Spinal cord (tissue), 10 donors: Measurements from ENCODE around the gene KIF26A. TPM values are rescaled to one million over a fixed set of nuclear protein-coding genes. Genes with fewer than 3 reads are reported as not detected.
"Not testable (repeated sequence)": the region's sequence is repeated elsewhere in the genome, so short reads cannot be mapped to it uniquely, and the experiment has no call there.

Source experiments
- DNase-seq, 6 donors: peaks; one replicate each; pipeline versions ENCODE4 v3.0.0 to v3.0.0-alpha.2; 2013 to 2015; ENCODE audit warnings: low spot score in 6 of 6, low read depth in 4 of 6
- H3K27ac ChIP-seq: one replicate; pipeline ENCODE4 v1.5.1; 2013; ENCODE audit warnings: low read depth, low read length, control low read depth
- H3K27me3 ChIP-seq: one replicate; pipeline ENCODE4 v1.6.1; 2013; ENCODE audit warnings: low read length; ENCODE audit not compliant: control insufficient read depth, insufficient read depth
- H3K36me3 ChIP-seq: one replicate; pipeline ENCODE4 v1.6.1; 2013; ENCODE audit warnings: low read length; ENCODE audit not compliant: control insufficient read depth, insufficient read depth
- H3K4me1 ChIP-seq: one replicate; pipeline ENCODE4 v1.6.1; 2013; ENCODE audit warnings: low read length; ENCODE audit not compliant: control insufficient read depth, insufficient read depth
- H3K4me3 ChIP-seq: one replicate; pipeline ENCODE4 v1.5.1; 2013; ENCODE audit warnings: low read depth, low read length, control low read depth
- H3K9me3 ChIP-seq: one replicate; pipeline ENCODE4 v1.6.1; 2013; ENCODE audit warnings: low read length; ENCODE audit not compliant: control insufficient read depth, insufficient read depth
- WGBS: methylation state at CpG from one replicate; pipeline ENCODE4 v1.1.5; 2013; ENCODE audit warnings: missing lambda C conversion rate; ENCODE audit not compliant: insufficient coverage; 5-methylcytosine and 5-hydroxymethylcytosine counted together
- polyA plus RNA-seq, 2 donors: library from polyadenylated mRNA; unstranded; fragments of 120-200 nt; gene quantifications; one replicate each; pipeline ENCODE4 v1.2.1, GENCODE V29; 2013; ENCODE audit not compliant: insufficient read length in 2 of 2
- total RNA-seq, 2 donors: library from RNA; depleted of rRNA in 1 of 2; stranded (reverse); fragments of 120-200 nt in 1 of 2; fragments of >200 nt in 1 of 2; gene quantifications; one replicate each; pipeline versions ENCODE4 v1.2.3 to v1.2.4, GENCODE V29; 2013 to 2014
- donor health status: healthy.

The KIF26A gene
- total and polyA plus RNA-seq, 4 donors: 4.3 to 15.5 (median 10.0) TPM

DNA sequence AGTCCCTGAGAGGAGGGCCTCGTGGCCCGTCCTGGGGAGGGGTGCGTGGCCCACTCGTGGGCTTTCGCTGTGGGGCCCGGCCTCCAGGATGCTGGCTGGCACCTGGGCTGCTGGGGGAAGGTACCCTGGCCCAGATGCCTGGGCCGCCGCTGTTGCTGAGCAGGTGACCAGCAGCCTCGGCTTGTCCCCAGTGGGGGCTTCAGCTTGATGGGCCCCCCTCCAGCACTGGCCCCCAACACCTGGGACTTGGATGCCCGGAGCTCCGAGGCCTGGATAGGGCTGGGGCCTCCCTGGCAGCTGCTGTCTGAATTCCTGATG, 10.8 kb downstream of the KIF26A start:
- 73% methylated on average over 8 of the region's 11 CpGs for WGBS
- H3K36me3 ChIP-seq: peaks cover 23% of the 10 kb centered on the region
- H3K4me1 ChIP-seq: peaks cover 69% of the 10 kb centered on the region
- H3K27me3 ChIP-seq: peaks cover 4% of the 10 kb centered on the region
- DNase-seq: no peak
- no peak overlapping the region for H3K4me3 ChIP-seq
- no peaks in the 10 kb centered on the region for H3K9me3 ChIP-seq
- H3K27ac ChIP-seq: peak overlapping the region; percentile 35

DNA sequence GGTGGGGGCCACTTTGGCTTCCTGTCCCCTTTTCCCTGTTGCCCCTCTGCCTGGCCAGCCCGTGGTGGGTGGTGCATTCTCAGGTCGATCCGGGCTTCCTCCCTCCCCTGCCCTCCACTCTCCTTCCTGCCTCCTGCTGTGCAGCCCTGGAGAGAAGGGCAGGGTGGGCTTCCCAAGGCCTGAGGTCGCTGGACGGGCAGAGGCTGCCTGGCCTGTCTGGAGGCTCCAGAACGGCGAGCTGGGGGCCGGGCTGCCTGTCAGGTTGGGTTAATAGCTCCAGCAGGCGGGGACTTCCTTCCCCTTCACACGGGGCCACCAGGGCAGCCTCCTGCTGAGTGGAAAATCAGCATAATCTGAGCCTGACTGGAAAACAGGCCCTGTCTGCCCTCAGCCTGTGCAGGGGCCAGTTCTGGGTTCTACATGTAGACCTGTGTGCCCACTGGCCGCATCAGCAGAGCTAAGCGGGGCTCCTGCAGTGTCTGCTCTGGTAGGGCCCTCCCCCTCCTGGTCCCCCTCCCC, 11.3 kb downstream of the KIF26A start:
- Histone ChIP-seq H3K4me3 (no peak overlapping the region), H3K4me1 (peaks cover 74% of the 10 kb centered on the region), H3K9me3 (no peaks in the 10 kb centered on the region), H3K27me3 (peaks cover 4% of the 10 kb centered on the region), H3K36me3 (peaks cover 27% of the 10 kb centered on the region), H3K27ac (peak overlapping the region; percentile 35)
- 27% methylated on average over 7 of the region's 12 CpGs for WGBS
- peak in 2 of 6 donors; percentile 31 to 73 for DNase-seq

DNA sequence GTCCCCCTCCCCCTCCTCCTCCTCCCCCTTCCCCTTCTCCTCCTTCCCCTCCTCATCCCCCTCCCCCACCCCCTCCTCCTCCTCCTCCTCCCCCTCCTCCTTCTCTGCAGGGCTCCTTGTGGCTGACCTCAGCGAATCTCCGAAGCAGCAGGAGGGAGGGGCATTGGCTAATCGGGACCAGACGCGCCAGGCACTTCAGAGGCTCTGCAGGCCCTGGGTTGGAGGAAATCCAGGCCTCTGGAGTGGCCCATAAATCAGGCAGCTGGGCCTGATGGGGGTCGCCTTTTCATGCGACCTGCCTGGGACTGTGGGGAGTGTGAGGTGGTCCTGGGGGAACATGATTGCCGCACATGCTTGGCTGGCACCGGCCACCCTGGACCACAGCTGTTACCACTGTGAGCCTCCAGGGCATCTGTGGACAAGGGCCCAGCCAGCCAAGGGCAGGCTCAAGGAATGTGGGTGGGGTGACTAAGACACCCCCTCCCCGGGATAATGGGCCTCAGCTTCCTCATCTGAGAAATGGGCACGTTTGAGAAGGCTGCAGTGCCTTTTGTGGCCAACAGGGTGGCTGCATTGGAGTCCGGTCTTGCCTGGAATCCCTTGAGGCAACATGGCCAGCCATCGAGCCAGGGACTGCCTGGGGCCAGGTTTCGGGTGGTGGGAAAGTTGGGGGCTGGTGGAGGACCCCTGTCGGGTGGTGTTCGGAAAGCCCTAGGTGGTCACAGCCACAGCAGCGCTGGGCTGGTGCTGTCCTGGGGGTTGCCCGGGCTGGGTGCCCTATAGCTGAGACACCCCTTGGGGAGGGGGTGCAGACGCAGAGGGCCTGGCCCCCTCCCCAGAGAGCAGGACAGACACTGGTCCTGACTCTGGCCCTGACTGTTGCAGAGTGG, 12.0 kb downstream of the KIF26A start:
- Histone ChIP-seq H3K27ac (peak overlapping the region; percentile 40), H3K9me3 (no peaks in the 10 kb centered on the region), H3K4me3 (no peak overlapping the region), H3K27me3 (peaks cover 4% of the 10 kb centered on the region), H3K36me3 (peaks cover 29% of the 10 kb centered on the region), H3K4me1 (peaks cover 75% of the 10 kb centered on the region)
- peak in 2 of 6 donors; percentile 77 to 82 for DNase-seq
- 48% methylated on average over 17 of the region's 19 CpGs for WGBS

DNA sequence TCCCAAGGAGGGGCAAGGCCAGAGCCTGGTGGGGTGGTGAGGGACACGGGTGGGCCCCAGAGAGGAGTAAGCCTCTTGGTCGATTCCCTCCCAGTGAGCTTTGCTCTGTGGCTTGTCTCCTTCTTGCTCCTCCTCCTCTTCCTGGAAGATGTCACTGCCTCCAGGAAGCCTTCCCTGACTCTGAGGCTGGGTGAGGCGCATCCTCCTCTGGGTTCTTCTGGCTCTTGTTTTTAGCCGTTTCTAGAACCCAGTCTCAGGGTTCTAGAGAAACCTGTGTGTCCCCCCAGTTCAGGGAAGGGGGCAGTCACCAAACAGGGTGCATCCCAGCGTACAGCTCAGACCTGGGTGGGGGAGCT, 12.6 kb downstream of the KIF26A start:
- Histone ChIP-seq H3K27me3 (peaks cover 4% of the 10 kb centered on the region), H3K9me3 (no peaks in the 10 kb centered on the region), H3K27ac (no peak overlapping the region), H3K4me1 (peaks cover 72% of the 10 kb centered on the region), H3K36me3 (peaks cover 34% of the 10 kb centered on the region), H3K4me3 (no peak overlapping the region)
- DNase-seq: no peak
- WGBS: 78% methylated on average over 5 of the region's 5 CpGs

DNA sequence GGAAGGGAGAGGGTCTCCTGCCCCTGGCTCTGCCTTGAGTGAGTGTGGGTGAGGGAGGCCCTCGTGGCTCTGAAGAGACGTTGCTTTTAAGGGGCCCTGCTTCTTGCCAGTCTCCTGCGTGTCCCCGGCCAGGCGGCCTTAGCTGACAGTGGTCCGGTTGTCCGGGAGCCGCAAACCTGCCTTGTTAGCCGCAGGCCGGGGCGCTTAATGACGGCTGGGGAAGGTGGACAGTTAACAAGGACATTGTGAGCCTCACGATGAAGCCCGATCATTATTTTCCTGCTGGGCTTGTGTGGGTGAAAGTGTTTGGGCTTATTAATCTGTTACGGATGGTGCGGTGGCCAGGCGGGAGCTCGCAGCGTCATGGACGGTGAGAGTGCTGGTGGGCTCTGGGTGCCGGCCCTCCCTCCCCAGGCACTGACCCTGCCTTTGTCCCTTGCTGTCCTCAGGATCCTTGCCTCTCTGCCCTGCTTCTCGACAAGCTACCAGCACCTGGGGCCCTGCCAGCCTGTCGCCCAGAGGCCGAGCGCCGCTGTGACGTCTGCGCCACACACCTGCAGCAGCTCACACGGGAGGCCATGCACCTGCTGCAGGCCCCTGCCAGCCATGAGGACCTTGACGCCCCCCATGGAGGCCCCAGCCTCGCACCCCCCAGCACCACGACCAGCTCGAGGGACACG, 13.3 kb downstream of the KIF26A start:
- Histone ChIP-seq H3K4me1 (peaks cover 74% of the 10 kb centered on the region), H3K27ac (no peak overlapping the region), H3K4me3 (no peak overlapping the region), H3K36me3 (peaks cover 39% of the 10 kb centered on the region), H3K27me3 (peaks cover 4% of the 10 kb centered on the region), H3K9me3 (no peaks in the 10 kb centered on the region)
- DNase-seq: peak in 1 of 6 donors; percentile 37
- WGBS: 68% methylated on average over 34 of the region's 34 CpGs

DNA sequence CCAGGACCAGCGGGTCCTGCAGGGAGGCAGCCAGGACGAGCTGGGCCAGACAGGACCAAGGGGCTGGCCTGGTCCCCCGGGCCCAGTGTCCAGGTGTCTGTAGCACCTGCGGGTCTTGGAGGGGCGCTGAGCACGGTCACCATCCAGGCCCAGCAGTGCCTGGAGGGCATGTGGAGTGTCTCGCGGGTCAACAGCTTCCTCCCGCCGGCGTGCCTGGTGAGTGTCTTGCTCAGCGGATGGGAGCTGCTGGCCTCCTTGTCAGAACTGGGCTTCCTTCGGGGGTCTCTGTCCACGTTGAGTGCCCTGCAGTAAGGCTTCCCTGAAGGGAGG, 13.8 kb downstream of the KIF26A start:
- DNase-seq: no peak
- no peaks in the 10 kb centered on the region for H3K9me3 ChIP-seq
- H3K4me3 ChIP-seq: no peak overlapping the region
- H3K27ac ChIP-seq: no peak overlapping the region
- H3K36me3 ChIP-seq: peaks cover 41% of the 10 kb centered on the region
- peaks cover 74% of the 10 kb centered on the region for H3K4me1 ChIP-seq
- WGBS: 95% methylated on average over 14 of the region's 14 CpGs
- H3K27me3 ChIP-seq: peaks cover 4% of the 10 kb centered on the region

DNA sequence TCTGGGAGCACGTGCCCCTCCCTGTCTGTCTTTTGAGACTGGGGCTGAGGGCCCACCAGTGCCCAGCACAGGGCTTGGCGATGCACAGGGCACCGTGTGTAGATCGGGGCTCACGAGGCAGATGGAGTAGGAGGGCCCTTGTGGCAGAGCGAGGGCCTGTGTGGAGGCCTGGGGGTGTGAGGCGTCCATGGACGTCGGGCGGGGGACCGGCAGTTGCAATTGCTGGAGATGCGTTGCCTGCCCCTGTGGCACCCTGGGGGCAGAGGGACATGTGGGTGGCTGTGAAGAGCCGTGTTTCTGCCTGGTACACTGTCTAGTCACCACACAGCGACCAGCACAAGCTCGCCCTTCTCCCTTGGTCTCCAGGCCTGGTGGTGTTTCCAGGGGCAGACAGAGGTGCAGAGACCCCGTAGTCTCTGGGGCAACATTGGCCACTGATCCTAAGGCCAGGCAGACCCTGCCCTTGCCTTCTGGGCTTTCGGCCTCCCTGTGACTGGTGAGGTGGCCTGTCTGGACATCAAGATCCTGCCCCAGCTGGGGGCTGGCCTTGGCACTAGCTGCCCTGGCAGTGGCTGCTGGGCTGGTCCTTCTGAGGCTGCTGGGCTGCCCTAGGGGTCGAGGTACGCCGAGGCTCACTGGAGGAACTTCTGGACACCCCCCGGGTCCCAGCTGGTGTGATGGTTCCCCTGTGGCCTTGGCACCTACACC, 14.5 kb downstream of the KIF26A start:
- Histone ChIP-seq H3K4me1 (peaks cover 74% of the 10 kb centered on the region), H3K9me3 (no peaks in the 10 kb centered on the region), H3K4me3 (no peak overlapping the region), H3K27me3 (no peaks in the 10 kb centered on the region), H3K27ac (no peak overlapping the region), H3K36me3 (peaks cover 45% of the 10 kb centered on the region)
- 92% methylated on average over 21 of the region's 21 CpGs for WGBS
- DNase-seq: no peak

DNA sequence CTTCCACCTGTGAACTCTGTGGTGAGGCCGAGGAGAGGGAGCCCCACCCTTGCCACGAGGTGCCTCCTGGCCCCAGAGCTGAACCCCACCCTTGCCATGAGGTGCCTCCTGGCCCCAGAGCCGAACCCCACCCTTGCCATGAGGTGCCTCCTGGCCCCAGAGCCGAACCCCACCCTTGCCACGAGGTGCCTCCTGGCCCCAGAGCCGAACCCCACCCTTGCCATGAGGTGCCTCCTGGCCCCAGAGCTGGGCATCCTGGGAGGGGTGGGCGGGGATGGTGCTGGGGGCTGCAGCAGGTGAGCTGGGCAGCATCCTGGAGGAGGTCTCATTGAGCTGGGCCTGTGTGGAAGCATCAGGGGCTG, 15.0 kb downstream of the KIF26A start:
- H3K27ac ChIP-seq, H3K27me3 ChIP-seq, H3K9me3 ChIP-seq, DNase-seq, H3K4me3 ChIP-seq: not testable (repeated sequence)
- 50% methylated on average over 4 of the region's 7 CpGs for WGBS
- peaks cover 74% of the 10 kb centered on the region for H3K4me1 ChIP-seq
- H3K36me3 ChIP-seq: peaks cover 50% of the 10 kb centered on the region

DNA sequence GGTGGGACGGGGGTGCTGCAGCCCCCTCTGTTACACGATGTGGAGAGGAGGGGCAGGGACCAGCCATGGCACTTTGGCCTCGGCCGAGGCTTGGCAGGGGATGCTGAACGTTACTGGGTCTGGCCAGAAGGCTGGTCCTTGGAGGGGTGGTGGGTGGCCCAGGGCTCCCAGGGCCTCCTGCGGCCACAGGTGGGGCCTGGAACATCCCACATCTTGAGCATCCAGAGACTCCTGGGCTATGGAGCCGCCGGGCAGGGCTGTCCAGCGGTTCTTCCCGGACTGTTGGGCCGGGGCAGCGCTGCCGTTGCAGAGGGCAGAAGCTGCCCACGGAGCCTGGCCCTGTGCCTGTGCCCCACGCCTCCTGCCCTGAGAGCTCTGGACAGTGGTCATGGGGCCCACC, 15.9 kb downstream of the KIF26A start:
- H3K9me3 ChIP-seq: no peaks in the 10 kb centered on the region
- peaks cover 75% of the 10 kb centered on the region for H3K4me1 ChIP-seq
- H3K36me3 ChIP-seq: peaks cover 51% of the 10 kb centered on the region
- no peak for DNase-seq
- no peak overlapping the region for H3K27ac ChIP-seq
- no peaks in the 10 kb centered on the region for H3K27me3 ChIP-seq
- WGBS: 72% methylated on average over 15 of the region's 15 CpGs
- no peak overlapping the region for H3K4me3 ChIP-seq
